Uterus (tissue), 4 donors: ENCODE results near the gene ZBTB7C. TPM values are rescaled to one million over a fixed set of nuclear protein-coding genes. Genes with fewer than 3 reads are reported as not detected.

Source experiments
- DNase-seq, 2 donors: peaks; one replicate each; pipeline ENCODE4 v3.0.0-alpha.2; 2019 to 2020
- H3K27ac ChIP-seq, 2 donors: fragments of 200-600 bp; sonication (generic); 1 replicate in 1 of 2; 2 replicates in 1 of 2; pipeline ENCODE4 v1.5.1; 2016 to 2018
- H3K27me3 ChIP-seq, 2 donors: fragments of 200-600 bp; sonication (generic); one replicate each; pipeline ENCODE4 v1.5.1; 2018 to 2019; ENCODE audit warnings: control low read depth in 1 of 2
- H3K36me3 ChIP-seq, 2 donors: fragments of 200-600 bp; sonication (generic); one replicate each; pipeline ENCODE4 v1.5.1; 2019; ENCODE audit warnings: control low read depth in 1 of 2
- H3K4me1 ChIP-seq, 2 donors: fragments of 200-600 bp; sonication (generic); one replicate each; pipeline ENCODE4 v1.5.1; 2018 to 2019; ENCODE audit warnings: control low read depth in 1 of 2
- H3K4me3 ChIP-seq, 2 donors: fragments of 200-600 bp; sonication (generic); 1 replicate in 1 of 2; 2 replicates in 1 of 2; pipeline ENCODE4 v1.5.1; 2018 to 2019; ENCODE audit warnings: mild to moderate bottlenecking in 1 of 2
- H3K9me3 ChIP-seq, 2 donors: fragments of 200-600 bp; sonication (generic); one replicate each; pipeline ENCODE4 v1.5.1; 2019; ENCODE audit warnings: control low read depth in 1 of 2
- CTCF ChIP-seq, 4 experiments: fragments of 200-600 bp in 2 of 4; fragments of 450-650 bp in 2 of 4; sonication (generic) in 2 of 4; IDR thresholded peaks; one replicate each; pipeline ENCODE4 v1.5.1; 2016 to 2019; ENCODE audit warnings: antibody characterized with exemption in 4 of 4, mild to moderate bottlenecking in 2 of 4, moderate library complexity in 1 of 4
- POLR2A ChIP-seq, 2 donors: fragments of 450-650 bp; IDR thresholded peaks; one replicate each; pipeline ENCODE4 v1.6.1; 2016; ENCODE audit warnings: antibody characterized with exemption in 2 of 2, mild to moderate bottlenecking in 1 of 2, moderate library complexity in 1 of 2
- intact Hi-C: fragments of 100-400 bp; cut with DNase I; formaldehyde crosslinking; loops from one replicate; pipeline ENCODE4 v1.15.1; 2023; ENCODE audit warnings: low total_unique reads
- total RNA-seq, 4 donors: library from RNA; depleted of rRNA in 3 of 4; stranded (reverse); fragments of >200 nt in 3 of 4; gene quantifications; one replicate each; pipeline versions ENCODE4 v1.1.0 to v1.2.4, GENCODE V29; 2014 to 2023
- donor health status: DM: yes; HTN: yes; CAD: no.

The ZBTB7C gene
- total RNA-seq, 4 donors from 2014 or later = 1.0 to 11.2 (median 7.9) TPM

- no peak for DNase-seq
- H3K4me3 ChIP-seq = no peak overlapping the region
- intact Hi-C loops = no loop called here
- H3K9me3 ChIP-seq = no peaks in the 10 kb centered on the region
- TF ChIP-seq POLR2A (IDR thresholded peaks at IDR 0.05) = no peak
- TF ChIP-seq CTCF (IDR thresholded peaks at IDR 0.05) = no peak
- H3K36me3 ChIP-seq = no peaks in the 10 kb centered on the region
- H3K27ac ChIP-seq = no peak overlapping the region
- H3K27me3 ChIP-seq = no peaks in the 10 kb centered on the region
- H3K4me1 ChIP-seq = no peaks in the 10 kb centered on the region
These were observed 227.3 kb downstream of the ZBTB7C start for GRCh38 chr18:48181857-48182256.

- H3K4me1 ChIP-seq = no peaks in the 10 kb centered on the region
- intact Hi-C loops = no loop called here
- TF ChIP-seq POLR2A (IDR thresholded peaks at IDR 0.05) = no peak
- TF ChIP-seq CTCF (IDR thresholded peaks at IDR 0.05) = no peak
- no peaks in the 10 kb centered on the region for H3K9me3 ChIP-seq
- H3K4me3 ChIP-seq = no peak overlapping the region
- H3K27ac ChIP-seq = no peak overlapping the region
- no peaks in the 10 kb centered on the region for H3K36me3 ChIP-seq
- no peaks in the 10 kb centered on the region for H3K27me3 ChIP-seq
- no peak for DNase-seq
These were observed 227.9 kb downstream of the ZBTB7C start for GRCh38 chr18:48181087-48181823.

- H3K9me3 ChIP-seq = no peaks in the 10 kb centered on the region
- no peak for DNase-seq
- intact Hi-C loops = no loop called here
- no peak for TF ChIP-seq POLR2A (IDR thresholded peaks at IDR 0.05)
- no peak for TF ChIP-seq CTCF (IDR thresholded peaks at IDR 0.05)
- no peak overlapping the region for H3K4me3 ChIP-seq
- no peaks in the 10 kb centered on the region for H3K4me1 ChIP-seq
- no peaks in the 10 kb centered on the region for H3K36me3 ChIP-seq
- H3K27me3 ChIP-seq = no peaks in the 10 kb centered on the region
- no peak overlapping the region for H3K27ac ChIP-seq
These were observed 229.5 kb downstream of the ZBTB7C start for GRCh38 chr18:48179666-48180065.

- Histone ChIP-seq H3K36me3 (no peaks in the 10 kb centered on the region), H3K27me3 (no peaks in the 10 kb centered on the region), H3K4me1 (no peaks in the 10 kb centered on the region), H3K4me3 (no peak overlapping the region), H3K27ac (no peak overlapping the region), H3K9me3 (no peaks in the 10 kb centered on the region)
- no peak for DNase-seq
- TF ChIP-seq POLR2A (IDR thresholded peaks at IDR 0.05) (no peak), CTCF (IDR thresholded peaks at IDR 0.05) (no peak)
- intact Hi-C loops = no loop called here
These were observed 230.2 kb downstream of the ZBTB7C start for GRCh38 chr18:48179001-48179400.

GRCh38 chr18:48176909-48177308 is 232.3 kb downstream of the ZBTB7C start:
- DNase-seq = no peak
- Histone ChIP-seq H3K27me3 (no peaks in the 10 kb centered on the region), H3K4me1 (no peaks in the 10 kb centered on the region), H3K27ac (no peak overlapping the region), H3K36me3 (no peaks in the 10 kb centered on the region), H3K4me3 (no peak overlapping the region), H3K9me3 (no peaks in the 10 kb centered on the region)
- intact Hi-C loops = no loop called here
- TF ChIP-seq POLR2A (IDR thresholded peaks at IDR 0.05) = no peak
